Neural progenitor cell (in vitro differentiated cells): Measurements from ENCODE around the gene SLC15A3.

Experiments
- CTCF ChIP-seq: fragments of 200-600 bp; sonication (generic); IDR thresholded peaks from 2 replicates; pipeline ENCODE4 v1.5.1; 2017; ENCODE audit warnings: antibody characterized with exemption, mild to moderate bottlenecking
- EZH2 ChIP-seq: fragments of 200-600 bp; sonication (generic); IDR thresholded peaks from 2 replicates; pipeline ENCODE4 v1.6.1; 2017; ENCODE audit warnings: antibody characterized with exemption, mild to moderate bottlenecking, moderate library complexity

GRCh38 chr11:60934124-60934789, 17.7 kb downstream of the SLC15A3 start:
- TF ChIP-seq CTCF (no peak), EZH2 (no peak)
